K562 (cell line): ENCODE measurements around the gene COPRS. TPM values are rescaled to one million over a fixed set of nuclear protein-coding genes. Genes with fewer than 3 reads are reported as not detected.
A peak's percentile ranks its signal among the peaks of the same experiment; 100 is the strongest.

Experiments
- CBX5 ChIP-seq: IDR thresholded peaks from 2 replicates; pipeline ENCODE4 v1.6.1; 2014; ENCODE audit warnings: low read depth, borderline replicate concordance
- CHCHD3 ChIP-seq: fragments of 250-450 bp; sonication (Bioruptor Pico); IDR thresholded peaks from 2 replicates; pipeline ENCODE4 v2.1.2; 2022; ENCODE audit warnings: mild to moderate bottlenecking
- DMBX1 ChIP-seq: fragments of 250-450 bp; sonication (Bioruptor Pico); IDR thresholded peaks from 2 replicates; pipeline ENCODE4 v1.8.0; 2022; ENCODE audit warnings: inconsistent platforms, mild to moderate bottlenecking, moderate library complexity, borderline replicate concordance
- ESRRA ChIP-seq: fragments of 450-650 bp; IDR thresholded peaks from 2 replicates; pipeline ENCODE4 v1.6.1; 2014; ENCODE audit warnings: low read depth, mild to moderate bottlenecking, moderate library complexity, borderline replicate concordance
- FOXK2 ChIP-seq, 2 experiments: fragments of 450-650 bp; IDR thresholded peaks in 1 of 2; conservative IDR thresholded peaks in 1 of 2; 2 replicates each; pipeline ENCODE4 v1.6.1; 2016; ENCODE audit warnings: low read depth in 2 of 2, mild to moderate bottlenecking in 1 of 2
- JUND ChIP-seq, 2 experiments: IDR thresholded peaks; 2 replicates in 1 of 2; 3 replicates in 1 of 2; pipeline ENCODE4 v1.6.1; 2011; ENCODE audit warnings: borderline replicate concordance in 2 of 2, low read depth in 2 of 2, low read length in 2 of 2, improper control_type of control experiment in 1 of 2, missing biosample characterization in 1 of 2, missing genetic modification characterization in 1 of 2, missing genetic modification reagents in 1 of 2
- KDM1A ChIP-seq, 2 experiments: fragments of 450-650 bp; IDR thresholded peaks; 2 replicates each; pipeline ENCODE4 v1.6.1; 2016; ENCODE audit warnings: mild to moderate bottlenecking in 2 of 2
- NRF1 ChIP-seq, 2 experiments: fragments of 450-650 bp; IDR thresholded peaks in 1 of 2; conservative IDR thresholded peaks in 1 of 2; 2 replicates each; pipeline ENCODE4 v1.6.1; 2014; ENCODE audit warnings: mild to moderate bottlenecking in 2 of 2
- RBM39 ChIP-seq: fragments of 200-400 bp; formaldehyde crosslinking; optimal IDR thresholded peaks from 2 replicates; pipeline ENCODE3; 2018; ENCODE audit warnings: low read depth, low read length
- YY1 ChIP-seq, 3 experiments: IDR thresholded peaks; 2 replicates each; pipeline ENCODE4 v1.6.1; 2011; ENCODE audit warnings: low read length in 2 of 3, mild to moderate bottlenecking in 2 of 3, moderate library complexity in 2 of 3, borderline replicate concordance in 1 of 3, control low read depth in 1 of 3, low read depth in 1 of 3; ENCODE audit not compliant: insufficient read depth in 3 of 3, insufficient replicate concordance in 2 of 3, control insufficient read depth in 1 of 3, insufficient read length in 1 of 3; ENCODE audit errors: extremely low read depth in 1 of 3
- ZNF165 ChIP-seq: fragments of 250-450 bp; sonication (Bioruptor Pico); IDR thresholded peaks from 2 replicates; pipeline ENCODE4 v1.4.0; 2020; ENCODE audit warnings: borderline replicate concordance
- ZNF57 ChIP-seq: fragments of 450-650 bp; formaldehyde crosslinking; IDR thresholded peaks from 2 replicates; pipeline ENCODE4 v1.4.0; 2020; ENCODE audit warnings: mild to moderate bottlenecking, moderate library complexity
- polyA plus RNA-seq, 8 experiments: library from polyadenylated mRNA; depleted of rRNA in 4 of 8; stranded (reverse) in 5 of 8; unstranded in 3 of 8; fragments of >200 nt; fragmentation: Nextera tagmentation in 2 of 8; fragmentation: Illumina TruSeq in 1 of 8; extraction: Ambion mirVana in 2 of 8; extraction: Trizol in 1 of 8; gene quantifications; 2 replicates each; pipeline versions ENCODE4 v1.2.1 to v1.2.3, GENCODE V29; 2011 to 2014; ENCODE audit warnings: inconsistent platforms in 1 of 8, missing spikeins in 1 of 8
- total RNA-seq, 7 experiments: library from RNA; depleted of rRNA in 6 of 7; stranded (reverse); fragments of >200 nt in 6 of 7; fragmentation: Illumina TruSeq in 2 of 7; extraction: Trizol in 2 of 7; gene quantifications; 2 replicates each; pipeline versions ENCODE4 v1.2.1 to v1.2.3, GENCODE V29; 2011 to 2021; ENCODE audit warnings: low replicate concordance in 1 of 7
- TF ChIP-seq, protein P1 (sequence below), 2 experiments: fragments of 450-650 bp; formaldehyde crosslinking in 1 of 2; IDR thresholded peaks; 2 replicates each; pipeline versions ENCODE4 v1.4.0 to v1.6.1; 2014 to 2020; ENCODE audit warnings: mild to moderate bottlenecking in 2 of 2, borderline replicate concordance in 1 of 2, low read depth in 1 of 2
- TF ChIP-seq, protein P2 (sequence below): fragments of 450-650 bp; IDR thresholded peaks from 2 replicates; pipeline ENCODE4 v1.6.1; 2014; ENCODE audit warnings: low read depth, mild to moderate bottlenecking, moderate library complexity, borderline replicate concordance
- TF ChIP-seq, protein P3 (sequence below): fragments of 450-650 bp; formaldehyde crosslinking; IDR thresholded peaks from 2 replicates; pipeline ENCODE4 v1.4.0; 2020; ENCODE audit warnings: mild to moderate bottlenecking, moderate library complexity

Gene COPRS
- total and polyA plus RNA-seq, 9 of the 15 experiments (the other 6 are each of a cell fraction or from before 2014, with no cell fraction given): 11.9 to 102 (median 60.5) TPM

GRCh38 chr17:31802502-31802901 lies 56.5 kb downstream of the COPRS start (continued):
- TF ChIP-seq, protein P1, sequence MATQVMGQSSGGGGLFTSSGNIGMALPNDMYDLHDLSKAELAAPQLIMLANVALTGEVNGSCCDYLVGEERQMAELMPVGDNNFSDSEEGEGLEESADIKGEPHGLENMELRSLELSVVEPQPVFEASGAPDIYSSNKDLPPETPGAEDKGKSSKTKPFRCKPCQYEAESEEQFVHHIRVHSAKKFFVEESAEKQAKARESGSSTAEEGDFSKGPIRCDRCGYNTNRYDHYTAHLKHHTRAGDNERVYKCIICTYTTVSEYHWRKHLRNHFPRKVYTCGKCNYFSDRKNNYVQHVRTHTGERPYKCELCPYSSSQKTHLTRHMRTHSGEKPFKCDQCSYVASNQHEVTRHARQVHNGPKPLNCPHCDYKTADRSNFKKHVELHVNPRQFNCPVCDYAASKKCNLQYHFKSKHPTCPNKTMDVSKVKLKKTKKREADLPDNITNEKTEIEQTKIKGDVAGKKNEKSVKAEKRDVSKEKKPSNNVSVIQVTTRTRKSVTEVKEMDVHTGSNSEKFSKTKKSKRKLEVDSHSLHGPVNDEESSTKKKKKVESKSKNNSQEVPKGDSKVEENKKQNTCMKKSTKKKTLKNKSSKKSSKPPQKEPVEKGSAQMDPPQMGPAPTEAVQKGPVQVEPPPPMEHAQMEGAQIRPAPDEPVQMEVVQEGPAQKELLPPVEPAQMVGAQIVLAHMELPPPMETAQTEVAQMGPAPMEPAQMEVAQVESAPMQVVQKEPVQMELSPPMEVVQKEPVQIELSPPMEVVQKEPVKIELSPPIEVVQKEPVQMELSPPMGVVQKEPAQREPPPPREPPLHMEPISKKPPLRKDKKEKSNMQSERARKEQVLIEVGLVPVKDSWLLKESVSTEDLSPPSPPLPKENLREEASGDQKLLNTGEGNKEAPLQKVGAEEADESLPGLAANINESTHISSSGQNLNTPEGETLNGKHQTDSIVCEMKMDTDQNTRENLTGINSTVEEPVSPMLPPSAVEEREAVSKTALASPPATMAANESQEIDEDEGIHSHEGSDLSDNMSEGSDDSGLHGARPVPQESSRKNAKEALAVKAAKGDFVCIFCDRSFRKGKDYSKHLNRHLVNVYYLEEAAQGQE (IDR thresholded peaks at IDR 0.05; ENCODE audit: borderline replicate concordance): no peak
- TF ChIP-seq, protein P1 (CRISPR knock-in tag; IDR thresholded peaks at IDR 0.05; ENCODE audit: low read depth): no peak
- TF ChIP-seq NRF1 (conservative IDR thresholded peaks at IDR 0.05 in 1 of 2, IDR thresholded peaks at IDR 0.05 in 1 of 2) (0 out of 4 replicates have a peak, but pooled peaks of 1 of the 2 experiments have one; percentile 17), ESRRA (peak; percentile 97), FOXK2 (conservative IDR thresholded peaks at IDR 0.05 in 1 of 2, IDR thresholded peaks at IDR 0.05 in 1 of 2; ENCODE audit: low read depth in 2 of 2) (0 out of 4 replicates have a peak, but pooled peaks of 1 of the 2 experiments have one; percentile 33), ZNF57 (CRISPR knock-in tag) (no peak), YY1 (IDR thresholded peaks at IDR 0.05; ENCODE audit: borderline replicate concordance in 1 of 3, control insufficient read depth in 1 of 3, extremely low read depth in 1 of 3, insufficient read depth in 3 of 3, insufficient read length in 1 of 3, insufficient replicate concordance in 2 of 3, low read depth in 1 of 3, low read length in 2 of 3) (peak in 1 of 3 experiments; percentile 33), RBM39 (no peak), CHCHD3 (CRISPR knock-in tag) (no peak), KDM1A (IDR thresholded peaks at IDR 0.05) (peak; percentile 55 to 72; a peak in 3 of 4 replicates), JUND (IDR thresholded peaks at IDR 0.05; ENCODE audit: borderline replicate concordance, low read depth, low read length) (no peak), JUND (tag; IDR thresholded peaks at IDR 0.05; ENCODE audit: borderline replicate concordance, low read depth, low read length) (0 out of 3 replicates have a peak, but pooled peaks have one; percentile 27), CBX5 (no peak), ZNF165 (CRISPR knock-in tag) (no peak), DMBX1 (CRISPR knock-in tag) (no peak; the same call in 1 of the 2 replicates)
- TF ChIP-seq, protein P2, sequence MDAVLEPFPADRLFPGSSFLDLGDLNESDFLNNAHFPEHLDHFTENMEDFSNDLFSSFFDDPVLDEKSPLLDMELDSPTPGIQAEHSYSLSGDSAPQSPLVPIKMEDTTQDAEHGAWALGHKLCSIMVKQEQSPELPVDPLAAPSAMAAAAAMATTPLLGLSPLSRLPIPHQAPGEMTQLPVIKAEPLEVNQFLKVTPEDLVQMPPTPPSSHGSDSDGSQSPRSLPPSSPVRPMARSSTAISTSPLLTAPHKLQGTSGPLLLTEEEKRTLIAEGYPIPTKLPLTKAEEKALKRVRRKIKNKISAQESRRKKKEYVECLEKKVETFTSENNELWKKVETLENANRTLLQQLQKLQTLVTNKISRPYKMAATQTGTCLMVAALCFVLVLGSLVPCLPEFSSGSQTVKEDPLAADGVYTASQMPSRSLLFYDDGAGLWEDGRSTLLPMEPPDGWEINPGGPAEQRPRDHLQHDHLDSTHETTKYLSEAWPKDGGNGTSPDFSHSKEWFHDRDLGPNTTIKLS: no peak
- TF ChIP-seq, protein P3, sequence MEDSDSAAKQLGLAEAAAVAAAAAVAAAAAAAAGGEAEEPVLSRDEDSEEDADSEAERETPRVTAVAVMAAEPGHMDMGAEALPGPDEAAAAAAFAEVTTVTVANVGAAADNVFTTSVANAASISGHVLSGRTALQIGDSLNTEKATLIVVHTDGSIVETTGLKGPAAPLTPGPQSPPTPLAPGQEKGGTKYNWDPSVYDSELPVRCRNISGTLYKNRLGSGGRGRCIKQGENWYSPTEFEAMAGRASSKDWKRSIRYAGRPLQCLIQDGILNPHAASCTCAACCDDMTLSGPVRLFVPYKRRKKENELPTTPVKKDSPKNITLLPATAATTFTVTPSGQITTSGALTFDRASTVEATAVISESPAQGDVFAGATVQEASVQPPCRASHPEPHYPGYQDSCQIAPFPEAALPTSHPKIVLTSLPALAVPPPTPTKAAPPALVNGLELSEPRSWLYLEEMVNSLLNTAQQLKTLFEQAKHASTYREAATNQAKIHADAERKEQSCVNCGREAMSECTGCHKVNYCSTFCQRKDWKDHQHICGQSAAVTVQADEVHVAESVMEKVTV (CRISPR knock-in tag): no peak
